GM19467 (cell line): ENCODE results near the gene TRIM17.

Source experiments
- ATAC-seq: cut with Tn5 transposase; IDR thresholded peaks from one replicate; pipeline ENCODE4 v1.9.1; 2021; ENCODE audit warnings: mild to moderate bottlenecking, moderate library complexity; ENCODE audit not compliant: unreplicated experiment

TRIM17 gene

GRCh38 chr1:228368801-228369607 lies 47.7 kb downstream of the TRIM17 start:
- ATAC-seq = no peak

- no peak for ATAC-seq
Measured at GRCh38 chr1:228367798-228368791, 48.6 kb downstream of the TRIM17 start.

GRCh38 chr1:228366866-228367741 lies 49.6 kb downstream of the TRIM17 start:
- ATAC-seq = no peak

GRCh38 chr1:228366062-228366865 lies 50.4 kb downstream of the TRIM17 start:
- ATAC-seq = no peak

- ATAC-seq = no peak
Measured at GRCh38 chr1:228365271-228366061, 51.2 kb downstream of the TRIM17 start.

- ATAC-seq = no peak
Measured at GRCh38 chr1:228364706-228365213, 51.9 kb downstream of the TRIM17 start.

GRCh38 chr1:228364068-228364705 lies 52.5 kb downstream of the TRIM17 start:
- no peak for ATAC-seq

- ATAC-seq = no peak
Measured at GRCh38 chr1:228363686-228364067, 53.0 kb downstream of the TRIM17 start.

GRCh38 chr1:228362884-228363450 lies 53.7 kb downstream of the TRIM17 start:
- no peak for ATAC-seq

GRCh38 chr1:228362141-228362883 lies 54.3 kb downstream of the TRIM17 start:
- ATAC-seq = no peak

GRCh38 chr1:228361314-228362140 lies 55.1 kb downstream of the TRIM17 start:
- ATAC-seq = no peak

GRCh38 chr1:228360533-228361313 lies 55.9 kb downstream of the TRIM17 start:
- ATAC-seq = no peak

GRCh38 chr1:228359613-228360532 lies 56.8 kb downstream of the TRIM17 start:
- no peak for ATAC-seq

GRCh38 chr1:228358764-228359612 lies 57.7 kb downstream of the TRIM17 start:
- ATAC-seq = no peak
